Keratinocyte (primary cell): ENCODE measurements around the gene TMEM200C. TPM values are rescaled to one million over a fixed set of nuclear protein-coding genes. Genes with fewer than 3 reads are reported as not detected.

Source experiments
- DNase-seq: peaks from one replicate; pipeline ENCODE4 v3.0.0-alpha.2; 2011; ENCODE audit warnings: low read depth, missing footprints, low spot score
- FAIRE-seq: peaks from 2 replicates; lab custom pipeline; 2011; peaks lifted over from hg19 to GRCh38; lab: Jason Lieb, UNC
- H2AFZ ChIP-seq: 2 replicates; pipeline ENCODE4 v1.6.0; 2012; ENCODE audit warnings: low read length, control low read depth, inconsistent platforms; ENCODE audit not compliant: control insufficient read depth
- H3K27ac ChIP-seq: 2 replicates; pipeline ENCODE4 v1.5.1; 2011; ENCODE audit warnings: low read length; ENCODE audit not compliant: control insufficient read depth, insufficient read depth
- H3K27me3 ChIP-seq: 3 replicates; pipeline ENCODE4 v1.6.0; 2011; ENCODE audit warnings: low read length; ENCODE audit not compliant: control insufficient read depth, insufficient read depth; ENCODE audit errors: extremely low read depth
- H3K36me3 ChIP-seq, 2 experiments: 2 replicates in 1 of 2; 3 replicates in 1 of 2; pipeline ENCODE4 v1.5.1; 2011; ENCODE audit warnings: low read length in 2 of 2, mild to moderate bottlenecking in 1 of 2; ENCODE audit not compliant: control insufficient read depth in 2 of 2, insufficient read depth in 2 of 2; ENCODE audit errors: extremely low read depth in 1 of 2
- H3K4me1 ChIP-seq: 3 replicates; pipeline ENCODE4 v1.5.1; 2011; ENCODE audit warnings: low read length; ENCODE audit not compliant: control insufficient read depth, insufficient read depth; ENCODE audit errors: extremely low read depth
- H3K4me2 ChIP-seq: 3 replicates; pipeline ENCODE4 v1.6.0; 2011; ENCODE audit warnings: low read depth, low read length; ENCODE audit not compliant: control insufficient read depth, insufficient read depth; ENCODE audit errors: extremely low read depth
- H3K4me3 ChIP-seq, 3 experiments: fragments of 200-600 bp in 1 of 3; sonication (generic) in 1 of 3; 2 replicates in 2 of 3; 3 replicates in 1 of 3; pipeline ENCODE4 v1.5.1; 2011 to 2016; ENCODE audit warnings: low read length in 3 of 3, mild to moderate bottlenecking in 3 of 3, control low read depth in 2 of 3, inconsistent platforms in 1 of 3, low read depth in 1 of 3, mixed read lengths in 1 of 3, mixed run types in 1 of 3, moderate library complexity in 1 of 3; ENCODE audit not compliant: control insufficient read depth in 2 of 3, insufficient read depth in 2 of 3; ENCODE audit errors: extremely low read depth in 1 of 3
- H3K79me2 ChIP-seq: 2 replicates; pipeline ENCODE4 v1.6.0; 2012; ENCODE audit warnings: low read length; ENCODE audit not compliant: control insufficient read depth, insufficient read depth
- H3K9ac ChIP-seq: 3 replicates; pipeline ENCODE4 v1.6.0; 2011; ENCODE audit warnings: low read length; ENCODE audit not compliant: control insufficient read depth, insufficient read depth; ENCODE audit errors: extremely low read depth
- H3K9me1 ChIP-seq: 3 replicates; pipeline ENCODE4 v1.6.0; 2011; ENCODE audit warnings: low read length; ENCODE audit not compliant: control insufficient read depth, insufficient read depth; ENCODE audit errors: extremely low read depth
- H3K9me3 ChIP-seq: 2 replicates; pipeline ENCODE4 v1.5.1; 2012; ENCODE audit warnings: low read depth, low read length; ENCODE audit not compliant: control insufficient read depth
- H4K20me1 ChIP-seq: 3 replicates; pipeline ENCODE4 v1.6.0; 2011; ENCODE audit warnings: low read length; ENCODE audit not compliant: control insufficient read depth, insufficient read depth; ENCODE audit errors: extremely low read depth
- EZH2 ChIP-seq: IDR thresholded peaks from one replicate; pipeline ENCODE4 v1.6.1; 2012; ENCODE audit warnings: inconsistent platforms, mild to moderate bottlenecking, low read length, moderate library complexity
- dilution Hi-C: fragments of 300-500 bp; cut with MboI; formaldehyde crosslinking; loops from one replicate; pipeline ENCODE4 v1.7.0; 2020; ENCODE audit warnings: low sequenced_read_pairs; ENCODE audit not compliant: extremely low pct_ligation_motif_present
- polyA plus RNA-seq, 5 experiments: library from polyadenylated mRNA; depleted of rRNA in 3 of 5; stranded (reverse) in 3 of 5; stranded (forward) in 1 of 5; unstranded in 1 of 5; fragments of >200 nt; gene quantifications; 1 replicate in 1 of 5; 2 replicates in 3 of 5; 3 replicates in 1 of 5; pipeline versions ENCODE4 v1.2.1 to v1.2.3, GENCODE V29; 2011 to 2012; ENCODE audit warnings: missing spikeins in 2 of 5, low read depth in 1 of 5, low replicate concordance in 1 of 5
- TF ChIP-seq, protein P1 (sequence below), 3 experiments: IDR thresholded peaks in 1 of 3; conservative IDR thresholded peaks in 1 of 3; optimal IDR thresholded peaks in 1 of 3; 2 replicates in 2 of 3; 3 replicates in 1 of 3; pipeline versions ENCODE3 to v1.5.1; 2011; ENCODE audit warnings: low read length in 3 of 3, mild to moderate bottlenecking in 3 of 3, moderate library complexity in 2 of 3, control low read depth in 1 of 3, inconsistent platforms in 1 of 3; ENCODE audit not compliant: insufficient read depth in 2 of 3; ENCODE audit errors: extremely low read depth in 1 of 3

TMEM200C gene
- polyA plus RNA-seq, 1 donor (not counting 4 experiments of a cell fraction or from before 2014, with no cell fraction given), result not detected

DNA sequence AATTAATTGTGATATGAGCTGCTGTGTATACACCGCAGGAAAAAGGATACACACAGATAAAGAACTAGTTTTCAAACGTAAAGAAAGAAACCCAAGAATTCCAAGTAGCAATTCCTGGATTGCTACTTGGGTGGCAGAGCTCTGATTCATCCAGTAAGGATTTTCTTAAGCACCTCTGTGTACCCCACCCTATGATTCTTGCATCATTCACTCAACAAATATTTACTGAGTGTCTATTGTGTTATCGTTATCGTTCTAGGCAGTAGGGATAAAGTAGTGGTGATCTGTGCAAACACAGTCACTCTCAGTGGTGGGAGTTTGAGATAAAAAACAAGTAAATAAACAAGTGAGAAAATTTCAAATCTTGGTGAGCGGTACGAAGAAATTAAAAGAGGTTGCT lies 4.9 kb upstream of the TMEM200C start:
- H2AFZ ChIP-seq, result no peak overlapping the region
- peak; percentile 80 for FAIRE-seq
- H3K9me3 ChIP-seq, result no peaks in the 10 kb centered on the region
- H3K36me3 ChIP-seq, result no peaks in the 10 kb centered on the region
- no peak for TF ChIP-seq EZH2
- TF ChIP-seq, protein P1, sequence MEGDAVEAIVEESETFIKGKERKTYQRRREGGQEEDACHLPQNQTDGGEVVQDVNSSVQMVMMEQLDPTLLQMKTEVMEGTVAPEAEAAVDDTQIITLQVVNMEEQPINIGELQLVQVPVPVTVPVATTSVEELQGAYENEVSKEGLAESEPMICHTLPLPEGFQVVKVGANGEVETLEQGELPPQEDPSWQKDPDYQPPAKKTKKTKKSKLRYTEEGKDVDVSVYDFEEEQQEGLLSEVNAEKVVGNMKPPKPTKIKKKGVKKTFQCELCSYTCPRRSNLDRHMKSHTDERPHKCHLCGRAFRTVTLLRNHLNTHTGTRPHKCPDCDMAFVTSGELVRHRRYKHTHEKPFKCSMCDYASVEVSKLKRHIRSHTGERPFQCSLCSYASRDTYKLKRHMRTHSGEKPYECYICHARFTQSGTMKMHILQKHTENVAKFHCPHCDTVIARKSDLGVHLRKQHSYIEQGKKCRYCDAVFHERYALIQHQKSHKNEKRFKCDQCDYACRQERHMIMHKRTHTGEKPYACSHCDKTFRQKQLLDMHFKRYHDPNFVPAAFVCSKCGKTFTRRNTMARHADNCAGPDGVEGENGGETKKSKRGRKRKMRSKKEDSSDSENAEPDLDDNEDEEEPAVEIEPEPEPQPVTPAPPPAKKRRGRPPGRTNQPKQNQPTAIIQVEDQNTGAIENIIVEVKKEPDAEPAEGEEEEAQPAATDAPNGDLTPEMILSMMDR (optimal IDR thresholded peaks at IDR 0.05 in 1 of 3, IDR thresholded peaks at IDR 0.05 in 1 of 3, conservative IDR thresholded peaks at IDR 0.05 in 1 of 3; ENCODE audit: extremely low read depth in 1 of 3, insufficient read depth in 2 of 3, low read length in 3 of 3), result no peak
- H3K79me2 ChIP-seq, result no peaks in the 10 kb centered on the region
- no peak overlapping the region for H3K4me3 ChIP-seq
- dilution Hi-C loops, result no loop called here
- peaks cover 10% of the 10 kb centered on the region for H3K4me1 ChIP-seq
- peak overlapping the region; percentile 45 for H3K4me2 ChIP-seq
- no peaks in the 10 kb centered on the region for H4K20me1 ChIP-seq
- H3K9me1 ChIP-seq, result no peaks in the 10 kb centered on the region
- H3K9ac ChIP-seq, result no peak overlapping the region
- no peak overlapping the region for H3K27ac ChIP-seq
- peaks cover 15% of the 10 kb centered on the region for H3K27me3 ChIP-seq
- no peak for DNase-seq

DNA sequence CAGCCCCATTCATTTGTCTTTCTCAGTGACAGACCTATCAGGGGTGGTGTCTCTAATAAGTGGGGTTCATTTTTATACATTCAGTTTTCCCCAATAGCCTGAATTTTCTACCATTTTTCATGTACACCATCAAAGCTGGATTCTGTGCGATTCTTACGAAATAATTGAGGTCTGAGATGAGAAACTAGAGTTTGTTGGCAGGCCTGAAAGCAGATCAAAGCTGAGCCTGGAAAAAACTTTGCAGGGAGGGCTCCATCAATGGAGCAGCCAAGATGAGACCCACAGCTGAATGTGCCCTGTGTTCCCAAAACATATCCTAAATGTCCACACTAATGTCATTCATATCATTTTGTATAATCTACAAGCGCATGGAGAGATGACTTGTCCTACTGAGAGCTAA lies 4.5 kb upstream of the TMEM200C start:
- Histone ChIP-seq H3K9me3 (no peaks in the 10 kb centered on the region), H3K9me1 (no peaks in the 10 kb centered on the region), H3K36me3 (no peaks in the 10 kb centered on the region), H3K4me3 (no peak overlapping the region), H3K27ac (no peak overlapping the region), H4K20me1 (no peaks in the 10 kb centered on the region), H3K79me2 (no peaks in the 10 kb centered on the region), H3K4me1 (peaks cover 10% of the 10 kb centered on the region), H3K4me2 (peak overlapping the region; percentile 45), H2AFZ (no peak overlapping the region), H3K27me3 (peaks cover 19% of the 10 kb centered on the region), H3K9ac (no peak overlapping the region)
- dilution Hi-C loops, result no loop called here
- DNase-seq (no peak), FAIRE-seq (no peak)
- TF ChIP-seq EZH2, result no peak
- TF ChIP-seq, protein P1 (optimal IDR thresholded peaks at IDR 0.05 in 1 of 3, IDR thresholded peaks at IDR 0.05 in 1 of 3, conservative IDR thresholded peaks at IDR 0.05 in 1 of 3; ENCODE audit: extremely low read depth in 1 of 3, insufficient read depth in 2 of 3, low read length in 3 of 3), result no peak
